Ishikawa (cell line): Measurements from ENCODE around the gene SIX5.

Source experiments
- FOXM1 ChIP-seq: IDR thresholded peaks from 2 replicates; pipeline ENCODE4 v1.6.1; 2012; ENCODE audit warnings: low read depth, borderline replicate concordance
- REST ChIP-seq: IDR thresholded peaks from 2 replicates; pipeline ENCODE4 v1.6.1; 2012; ENCODE audit warnings: low read depth, mild to moderate bottlenecking
- TAF1 ChIP-seq: IDR thresholded peaks from 2 replicates; pipeline ENCODE4 v1.6.1; 2012; ENCODE audit warnings: low read depth, mild to moderate bottlenecking
- YY1 ChIP-seq: IDR thresholded peaks from 2 replicates; pipeline ENCODE4 v1.6.1; 2012; ENCODE audit warnings: low read depth
- TF ChIP-seq, protein P1 (sequence below): IDR thresholded peaks from 2 replicates; pipeline ENCODE4 v1.6.1; 2012
- TF ChIP-seq, protein P2 (sequence below): IDR thresholded peaks from 2 replicates; pipeline ENCODE4 v1.6.1; 2012

DNA sequence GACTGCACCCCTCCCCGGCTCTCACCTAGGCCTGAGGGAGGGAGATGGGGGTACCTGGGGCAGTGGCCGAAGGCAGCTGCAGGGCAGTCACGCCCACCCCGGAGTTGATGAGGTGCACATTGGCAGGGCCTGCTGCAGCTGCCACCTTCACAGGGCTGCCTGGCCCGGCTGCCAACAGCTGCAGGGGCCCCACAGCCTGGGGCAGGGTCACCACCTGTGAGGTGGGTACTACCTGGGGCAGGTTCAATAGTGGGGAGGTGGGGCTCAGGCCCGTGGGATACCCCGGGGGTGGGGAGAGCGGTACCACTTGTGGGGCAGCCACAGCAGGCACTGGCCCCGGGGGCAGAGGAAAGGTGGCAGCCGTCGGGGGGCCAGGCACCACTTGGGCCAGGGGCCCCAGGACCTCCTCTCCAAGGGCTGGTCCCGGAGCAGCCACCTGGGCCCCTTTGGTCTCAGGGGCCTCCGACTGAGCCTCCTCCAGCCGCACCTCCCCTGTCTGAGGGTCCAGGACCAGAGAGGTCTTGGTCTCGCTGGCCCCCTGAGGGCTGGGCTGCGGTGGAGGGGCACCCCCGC, 2.7 kb downstream of the SIX5 start:
- no peak for TF ChIP-seq TAF1
- TF ChIP-seq REST = no peak
- no peak for TF ChIP-seq YY1
- TF ChIP-seq FOXM1 = no peak
- TF ChIP-seq, protein P1, sequence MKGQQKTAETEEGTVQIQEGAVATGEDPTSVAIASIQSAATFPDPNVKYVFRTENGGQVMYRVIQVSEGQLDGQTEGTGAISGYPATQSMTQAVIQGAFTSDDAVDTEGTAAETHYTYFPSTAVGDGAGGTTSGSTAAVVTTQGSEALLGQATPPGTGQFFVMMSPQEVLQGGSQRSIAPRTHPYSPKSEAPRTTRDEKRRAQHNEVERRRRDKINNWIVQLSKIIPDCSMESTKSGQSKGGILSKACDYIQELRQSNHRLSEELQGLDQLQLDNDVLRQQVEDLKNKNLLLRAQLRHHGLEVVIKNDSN = no peak
- TF ChIP-seq, protein P2, sequence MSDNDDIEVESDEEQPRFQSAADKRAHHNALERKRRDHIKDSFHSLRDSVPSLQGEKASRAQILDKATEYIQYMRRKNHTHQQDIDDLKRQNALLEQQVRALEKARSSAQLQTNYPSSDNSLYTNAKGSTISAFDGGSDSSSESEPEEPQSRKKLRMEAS = no peak
